ENCODE data around the gene CLEC10A. TPM values are rescaled to one million over a fixed set of nuclear protein-coding genes. Genes with fewer than 3 reads are reported as not detected.

CLEC10A gene
- polyA plus RNA-seq, 1 donor from 2014 or later, result not detected

DNA sequence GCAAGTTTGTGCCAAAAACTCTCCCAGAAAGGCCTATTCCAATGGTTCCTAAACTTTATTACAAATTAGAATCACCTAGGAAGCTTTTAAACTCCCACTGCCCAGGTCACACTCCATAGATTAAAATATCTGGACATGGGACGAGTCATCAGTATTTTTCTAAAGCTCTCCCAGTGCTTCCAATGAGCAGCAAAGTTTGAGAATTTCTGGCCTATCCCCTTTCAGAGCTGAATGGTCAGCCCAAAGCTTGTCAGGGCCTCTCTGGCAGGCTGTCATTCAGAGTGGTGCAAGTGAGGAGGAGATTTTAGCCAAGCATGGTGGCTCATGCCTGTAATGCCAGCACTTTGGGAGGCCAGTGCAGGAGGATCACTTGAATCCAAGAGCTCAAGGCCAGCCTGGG is 54.8 kb downstream of the CLEC10A start:
- no peaks in the 10 kb centered on the region for H3K27me3 Mint-ChIP-seq
- peak overlapping the region in 1 of 4 donors; percentile 38 for H3K4me3 Mint-ChIP-seq
- no peaks in the 10 kb centered on the region for H3K9me3 Mint-ChIP-seq
- peak overlapping the region in 2 of 3 donors; percentile 23 to 62 for H3K27ac Mint-ChIP-seq
- H3K36me3 Mint-ChIP-seq, result no peaks in the 10 kb centered on the region
- peaks cover 29 to 35% (median 34%) of the 10 kb centered on the region in 3 donors for H3K4me1 Mint-ChIP-seq

Other genes with a start within 250 kb of the CLEC10A start
- gene TEKT1, start 248.5 kb downstream of the CLEC10A start, polyA plus RNA-seq, result not detected
- gene ALOX12, start 84.2 kb downstream of the CLEC10A start, polyA plus RNA-seq, result 1.4 TPM
- 984 TPM for gene RNASEK, start 67.6 kb downstream of the CLEC10A start, polyA plus RNA-seq
- 0.33 TPM for gene BCL6B, start 57.2 kb downstream of the CLEC10A start, polyA plus RNA-seq
- gene SLC16A13, start 44.2 kb downstream of the CLEC10A start, polyA plus RNA-seq, result 3.3 TPM
- gene SLC16A11, start 36.2 kb downstream of the CLEC10A start, polyA plus RNA-seq, result 3.4 TPM
- gene ASGR2, start 34.6 kb upstream of the CLEC10A start, polyA plus RNA-seq, result 0.60 TPM
- gene ASGR1, start 99.1 kb upstream of the CLEC10A start, polyA plus RNA-seq, result 0.50 TPM
- gene DLG4, start 139.6 kb upstream of the CLEC10A start, polyA plus RNA-seq, result 0.38 TPM
- gene ACADVL, start 139.7 kb upstream of the CLEC10A start, polyA plus RNA-seq, result 88.6 TPM
- 32.3 TPM for gene DVL2, start 154.3 kb upstream of the CLEC10A start, polyA plus RNA-seq
- gene PHF23, start 159.2 kb upstream of the CLEC10A start, polyA plus RNA-seq, result 38.2 TPM
- 1,138 TPM for gene GABARAP, start 162.2 kb upstream of the CLEC10A start, polyA plus RNA-seq
- 48.7 TPM for gene CTDNEP1, start 171.5 kb upstream of the CLEC10A start, polyA plus RNA-seq
- gene ELP5, start 172.0 kb upstream of the CLEC10A start, polyA plus RNA-seq, result 86.8 TPM
- gene CLDN7, start 182.2 kb upstream of the CLEC10A start, polyA plus RNA-seq, result 1.2 TPM
- not detected for gene SLC2A4, start 201.5 kb upstream of the CLEC10A start, polyA plus RNA-seq
- gene YBX2, start 214.4 kb upstream of the CLEC10A start, polyA plus RNA-seq, result not detected
- gene EIF5A, start 227.4 kb upstream of the CLEC10A start, polyA plus RNA-seq, result 221 TPM
- 128 TPM for gene GPS2, start 235.1 kb upstream of the CLEC10A start, polyA plus RNA-seq
- gene NEURL4, start 249.1 kb upstream of the CLEC10A start, polyA plus RNA-seq, result 1.7 TPM

Data from IgD-negative memory B cell (primary cell).